RCC 7860 (cell line): ENCODE data around the gene IMMP2L.
"Not testable (repeated sequence)": the region's sequence is repeated elsewhere in the genome, so short reads cannot be mapped to it uniquely, and the experiment has no call there.

Source experiments
- DNase-seq: peaks from one replicate; pipeline ENCODE4 v3.0.0-alpha.2; 2015; ENCODE audit warnings: low spot score
- FAIRE-seq: peaks from 2 replicates; lab custom pipeline; 2012; peaks lifted over from hg19 to GRCh38; lab: Jason Lieb, UNC

The IMMP2L gene

DNA sequence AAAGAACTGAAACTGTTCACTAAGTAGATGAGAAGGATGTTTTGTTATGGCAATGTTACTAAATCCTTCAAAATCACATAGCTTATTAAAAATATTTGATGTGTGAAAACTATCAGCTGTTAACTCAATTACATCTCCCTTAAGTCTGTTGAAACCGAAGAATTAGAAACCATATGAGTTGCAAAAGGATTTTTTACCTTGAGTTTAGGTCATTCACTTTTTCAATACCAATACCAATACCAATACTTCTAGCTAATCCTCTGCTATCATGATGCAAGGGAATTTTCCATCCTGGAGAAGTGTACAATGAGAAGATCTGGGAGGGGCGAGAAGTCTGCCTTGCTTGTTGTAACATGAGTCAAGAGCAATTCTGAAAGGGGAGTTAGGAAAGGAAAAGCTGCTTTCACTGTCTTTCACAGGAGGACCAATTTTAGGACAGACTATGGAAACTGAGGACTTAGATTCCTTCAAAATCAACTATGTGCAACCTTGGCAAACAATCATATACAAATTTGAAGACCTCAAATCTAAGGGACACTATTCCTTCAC is 199.7 kb downstream of the IMMP2L start:
- DNase-seq (no peak), FAIRE-seq (no peak)

DNA sequence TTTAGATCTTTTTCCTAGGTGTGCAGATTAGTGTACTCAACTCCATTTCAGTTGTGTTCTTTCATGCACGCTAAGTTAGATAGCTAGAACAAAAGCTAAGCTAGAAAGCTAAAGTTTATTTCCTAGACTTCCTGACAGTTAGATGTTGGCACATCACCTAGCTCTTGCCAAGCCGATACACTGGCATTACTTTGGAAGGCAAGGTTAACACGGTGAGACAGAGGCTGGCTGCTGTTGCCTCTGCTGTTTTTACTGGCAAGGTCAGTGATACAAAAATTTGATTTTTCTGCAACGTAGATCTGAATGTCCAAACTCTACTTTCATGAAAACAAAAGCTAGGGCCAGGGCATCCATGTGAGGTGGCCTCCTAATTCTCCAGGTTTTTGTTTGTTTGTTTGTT is 203.4 kb downstream of the IMMP2L start:
- no peak for FAIRE-seq

DNA sequence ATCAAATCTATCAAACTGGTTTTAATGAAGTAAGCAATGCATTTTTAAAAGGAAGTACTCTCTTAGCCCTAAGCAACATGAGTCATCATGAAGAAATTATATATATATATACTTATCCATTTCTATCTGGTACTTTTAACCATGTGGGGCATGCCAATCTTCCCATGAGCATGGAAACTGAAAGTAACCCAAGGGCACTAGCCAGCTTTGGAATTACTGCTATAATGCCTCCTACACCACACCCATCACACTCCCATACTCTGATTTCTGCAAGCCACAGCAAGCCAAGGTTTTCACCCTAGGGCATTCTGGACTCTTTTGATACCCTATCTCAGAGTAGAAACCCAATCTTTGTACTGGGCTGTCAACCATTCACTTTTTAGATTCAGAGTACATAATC is 204.6 kb downstream of the IMMP2L start:
- no peak for FAIRE-seq
- no peak for DNase-seq

More for the DNA sequence above, 203.4 kb downstream of the IMMP2L start:
- no peak for DNase-seq

DNA sequence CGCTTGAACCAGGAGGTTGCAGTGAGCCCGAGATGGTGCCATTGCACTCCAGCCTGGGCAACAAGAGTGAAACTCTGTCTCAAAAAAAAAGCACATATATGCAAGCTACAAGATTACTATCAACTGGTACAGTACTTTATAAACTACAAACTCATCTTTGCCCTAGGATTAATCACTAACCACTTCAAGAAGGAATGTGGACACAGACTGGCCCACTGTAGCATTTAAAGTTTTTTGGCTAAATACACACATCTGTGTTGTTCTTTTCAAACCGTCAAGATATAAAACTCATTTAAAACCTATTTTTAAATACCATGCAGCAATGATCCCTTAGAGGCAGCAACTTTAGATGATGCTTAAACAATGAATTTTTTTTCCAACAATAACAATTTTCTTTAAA is 205.4 kb downstream of the IMMP2L start:
- DNase-seq (no peak), FAIRE-seq (no peak)

DNA sequence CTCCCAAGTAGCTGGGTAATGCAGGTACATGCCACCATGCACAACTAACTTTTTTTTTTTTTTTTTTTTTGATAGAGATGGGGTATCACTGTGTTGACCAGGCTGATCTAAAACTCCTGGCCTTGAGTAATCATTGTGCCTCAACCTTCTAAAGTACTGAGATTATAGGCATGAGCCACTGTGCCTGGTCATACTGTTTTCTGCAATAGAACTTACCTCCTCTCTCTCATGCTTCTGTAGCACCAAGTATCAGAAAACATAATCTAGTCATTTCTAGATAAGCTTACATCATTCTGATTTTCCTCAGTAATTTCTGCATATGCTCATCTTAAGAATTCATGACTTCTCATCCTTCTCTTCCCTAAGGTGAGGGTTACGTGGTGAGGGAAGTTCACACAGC is 210.0 kb downstream of the IMMP2L start:
- no peak for FAIRE-seq

DNA sequence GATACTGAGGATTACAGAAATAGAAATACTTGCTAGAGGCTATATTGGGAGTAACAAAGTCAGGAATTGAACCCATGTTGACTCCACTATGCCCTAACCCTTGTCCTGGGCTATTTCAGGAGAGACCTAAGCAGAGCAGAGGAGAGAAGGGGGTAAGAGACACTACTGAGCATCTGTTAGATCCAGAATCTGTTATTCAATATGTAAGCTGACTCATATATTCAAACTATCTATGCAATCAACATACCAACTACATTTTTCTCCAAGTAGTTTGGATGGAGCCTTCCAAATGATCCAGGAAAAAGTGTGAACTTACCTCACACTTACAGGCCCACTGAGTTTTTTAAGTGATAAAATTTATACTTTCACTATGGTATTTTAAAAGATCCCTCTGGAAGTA is 216.1 kb downstream of the IMMP2L start:
- FAIRE-seq (no peak), DNase-seq (no peak)

More for the DNA sequence above, 210.0 kb downstream of the IMMP2L start:
- DNase-seq = no peak

DNA sequence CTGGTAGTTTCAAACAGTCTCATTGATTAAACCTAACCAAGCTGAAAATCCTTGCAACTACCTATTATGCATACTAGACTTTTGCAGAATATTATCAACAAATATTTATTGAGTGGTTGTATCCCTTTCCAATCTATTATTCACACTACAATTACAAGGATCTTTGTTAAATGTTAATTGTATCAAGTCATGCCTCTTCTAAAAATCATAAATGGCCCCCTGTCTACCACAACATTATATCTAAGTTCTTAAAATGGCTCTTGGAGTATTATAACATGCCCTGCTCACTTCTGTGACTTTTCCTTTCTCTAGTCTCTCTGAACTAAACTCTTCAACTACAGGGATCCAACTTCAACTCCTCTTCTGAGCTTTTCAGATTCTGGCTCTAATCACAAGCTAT is 219.3 kb downstream of the IMMP2L start:
- DNase-seq = no peak
- FAIRE-seq = no peak

DNA sequence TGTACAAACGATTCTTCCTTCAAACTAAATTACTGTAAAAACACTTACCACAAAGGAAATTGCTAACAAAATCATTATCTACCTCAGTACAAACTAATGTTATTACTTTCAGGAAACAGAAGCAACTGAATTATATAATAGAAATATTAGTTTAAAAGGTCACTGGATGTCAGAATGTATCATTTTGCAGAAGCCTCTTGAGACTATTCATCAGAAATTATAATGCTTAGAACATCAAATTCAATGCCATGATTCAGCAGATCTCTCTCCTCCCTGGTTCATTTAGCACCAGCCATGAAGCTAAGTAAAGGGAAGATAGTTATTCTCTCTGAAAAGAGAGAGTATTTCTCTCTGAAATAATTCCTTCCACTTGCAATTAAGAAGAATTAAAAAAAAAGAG is 223.3 kb downstream of the IMMP2L start:
- DNase-seq (no peak), FAIRE-seq (no peak)

DNA sequence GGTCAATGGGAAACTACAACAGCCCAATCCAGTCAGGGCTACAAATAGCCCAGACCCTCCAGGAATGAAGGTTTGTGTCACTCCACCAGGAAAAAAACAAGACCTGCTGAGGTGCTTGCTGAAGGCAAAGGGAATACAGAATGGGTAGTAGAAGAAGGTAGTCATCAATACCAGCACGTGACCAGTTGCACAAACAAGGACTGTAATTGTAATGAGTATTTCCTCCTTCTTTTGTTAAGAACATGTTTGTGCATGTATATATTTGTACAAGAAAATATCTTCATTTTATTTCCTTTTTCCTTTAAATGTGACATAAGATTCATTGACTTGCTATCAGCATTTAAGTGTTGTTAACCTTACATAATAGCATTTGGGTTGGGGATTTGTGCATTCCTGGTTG is 229.3 kb downstream of the IMMP2L start:
- FAIRE-seq = no peak
- DNase-seq = no peak

DNA sequence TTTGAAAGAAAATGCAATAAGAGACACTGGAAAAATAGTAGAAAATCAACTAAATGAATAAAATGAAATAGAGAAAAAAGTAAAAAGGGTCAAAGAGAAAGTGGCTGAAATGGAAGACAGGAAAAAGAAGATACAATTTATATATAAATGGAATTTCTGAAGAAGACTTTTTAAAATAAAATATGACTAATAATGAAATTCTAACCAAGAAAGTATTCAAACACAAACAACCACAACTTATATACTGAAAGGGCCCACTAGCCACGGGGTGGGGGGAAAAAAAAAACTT is 232.1 kb downstream of the IMMP2L start:
- DNase-seq (no peak), FAIRE-seq (no peak)

DNA sequence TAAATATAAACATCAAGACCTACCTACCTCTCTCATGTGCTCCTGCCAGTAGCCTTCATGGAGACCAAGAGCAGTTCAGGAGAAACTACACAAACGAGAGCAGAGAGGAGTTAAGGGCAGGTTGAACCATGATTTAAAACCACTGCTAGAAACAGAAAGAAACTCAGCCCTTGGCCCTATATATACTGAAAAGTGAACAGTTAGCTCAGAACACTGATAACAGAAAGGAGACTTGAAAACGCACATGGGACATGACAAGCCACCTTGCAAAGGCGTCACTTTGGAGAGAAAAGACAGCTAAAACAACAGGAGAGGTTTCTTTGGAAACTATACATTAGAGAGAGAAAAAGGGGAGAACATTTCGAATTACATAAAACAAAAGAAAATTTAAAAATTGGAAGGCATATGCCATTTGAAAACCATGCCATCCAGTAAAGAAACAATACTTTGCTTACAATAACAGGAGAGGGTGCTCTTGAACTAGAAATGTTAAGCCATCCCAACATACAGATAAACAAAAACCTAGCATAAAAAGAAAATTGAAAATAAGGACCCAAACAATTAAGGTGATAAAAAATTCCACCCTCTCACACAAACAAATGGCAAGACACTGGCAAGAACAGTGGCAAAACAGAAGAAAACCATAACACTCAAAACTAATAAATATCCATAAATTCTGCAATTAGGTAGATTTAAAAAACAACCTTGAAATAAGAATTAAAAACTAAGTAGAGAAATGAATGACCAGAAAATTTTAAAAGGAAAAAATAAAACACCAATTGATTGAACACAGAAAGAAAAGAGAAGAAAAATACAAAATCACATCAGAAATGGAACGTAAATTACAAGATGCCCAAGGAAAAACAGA is 232.7 kb downstream of the IMMP2L start:
- FAIRE-seq (no peak), DNase-seq (no peak)

DNA sequence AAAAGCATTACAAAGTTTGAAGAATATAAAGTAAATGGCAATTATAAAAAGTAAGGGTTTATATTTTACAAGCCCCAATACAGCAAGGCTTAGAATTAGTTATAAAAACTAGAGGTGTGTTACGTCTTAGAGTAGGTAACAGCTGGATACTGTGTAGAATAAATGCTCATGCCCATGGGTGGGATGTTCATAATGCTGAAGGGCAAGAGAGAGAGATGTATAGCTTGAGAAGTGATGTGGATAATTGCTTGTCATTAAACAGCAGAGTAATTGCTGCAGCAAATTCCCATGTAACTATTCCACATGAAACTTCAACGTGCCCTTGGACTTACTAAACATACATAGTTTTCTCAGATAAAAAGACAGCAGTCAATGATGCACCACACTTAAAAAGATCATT is 233.8 kb downstream of the IMMP2L start:
- FAIRE-seq = no peak
- DNase-seq = no peak

DNA sequence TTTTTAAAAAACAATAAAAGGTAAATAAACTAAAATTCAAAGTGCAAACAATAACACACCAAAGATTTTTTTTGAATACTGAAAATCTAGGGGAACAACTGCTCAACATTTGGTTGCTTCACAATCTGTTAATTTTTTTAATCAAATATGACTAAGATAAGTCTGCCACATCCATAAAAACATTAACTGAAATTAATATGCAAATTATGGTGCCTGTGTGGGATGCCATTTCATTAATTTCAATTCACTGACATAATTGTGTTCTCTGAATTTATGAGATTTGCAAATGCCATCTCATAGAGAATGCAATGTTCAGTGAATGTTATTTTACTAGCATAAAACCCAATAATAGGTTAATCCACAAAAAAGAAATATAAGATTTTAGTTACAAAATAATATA is 237.5 kb downstream of the IMMP2L start:
- DNase-seq (no peak), FAIRE-seq (peak; percentile 62)

DNA sequence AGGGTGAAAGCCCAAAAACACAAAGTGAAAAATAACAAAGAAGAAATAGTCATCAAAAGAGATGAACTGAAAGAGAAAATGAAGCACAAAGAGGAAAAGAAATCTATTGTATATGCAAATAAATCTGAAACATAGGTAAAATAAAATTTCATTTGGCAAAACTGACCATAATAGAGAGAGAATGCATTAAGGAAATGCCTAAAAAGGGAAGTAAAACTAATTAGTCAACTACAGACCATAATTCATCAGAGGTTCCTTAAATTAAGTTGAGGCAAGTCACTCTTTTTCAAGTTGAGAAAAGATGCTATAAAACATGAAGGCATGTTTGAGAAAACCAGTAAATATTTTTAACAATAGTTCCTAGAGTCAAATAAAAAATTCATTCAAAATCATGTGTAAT is 238.1 kb downstream of the IMMP2L start:
- FAIRE-seq (no peak), DNase-seq (no peak)

DNA sequence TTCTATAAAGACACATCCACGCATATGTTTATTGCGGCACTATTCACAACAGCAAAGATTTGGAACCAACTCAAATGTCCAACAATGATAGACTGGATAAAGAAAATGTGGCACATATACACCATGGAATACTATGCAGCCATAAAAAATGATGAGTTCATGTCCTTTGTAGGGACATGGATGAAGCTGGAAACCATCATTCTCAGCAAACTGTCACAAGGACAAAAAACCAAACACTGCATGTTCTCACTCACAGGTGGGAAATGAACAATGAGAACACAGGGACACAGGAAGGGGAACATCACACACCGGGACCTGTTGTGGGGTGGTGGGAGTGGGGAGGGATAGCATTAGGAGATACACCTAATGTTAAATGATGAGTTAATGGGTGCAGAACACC is 238.6 kb downstream of the IMMP2L start:
- not testable (repeated sequence) for DNase-seq, FAIRE-seq

DNA sequence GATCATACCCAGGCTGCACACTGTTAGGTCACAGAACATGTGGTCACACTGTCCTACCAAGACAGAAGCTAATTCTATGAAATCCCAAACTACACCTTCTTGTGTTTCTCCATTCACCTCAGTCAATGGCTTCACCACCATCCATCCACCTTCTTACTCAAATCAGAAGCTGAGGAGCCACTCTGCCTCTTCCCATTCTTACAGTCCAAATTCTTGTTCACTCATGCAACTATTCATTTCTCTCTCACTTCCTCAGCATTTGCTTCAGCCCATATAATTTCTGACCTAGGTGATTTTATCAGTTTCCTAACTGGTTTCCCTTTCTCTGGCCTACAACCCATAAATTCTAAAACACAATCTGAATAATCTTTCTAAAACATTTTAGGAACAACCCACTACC is 242.2 kb downstream of the IMMP2L start:
- no peak for FAIRE-seq
- no peak for DNase-seq

DNA sequence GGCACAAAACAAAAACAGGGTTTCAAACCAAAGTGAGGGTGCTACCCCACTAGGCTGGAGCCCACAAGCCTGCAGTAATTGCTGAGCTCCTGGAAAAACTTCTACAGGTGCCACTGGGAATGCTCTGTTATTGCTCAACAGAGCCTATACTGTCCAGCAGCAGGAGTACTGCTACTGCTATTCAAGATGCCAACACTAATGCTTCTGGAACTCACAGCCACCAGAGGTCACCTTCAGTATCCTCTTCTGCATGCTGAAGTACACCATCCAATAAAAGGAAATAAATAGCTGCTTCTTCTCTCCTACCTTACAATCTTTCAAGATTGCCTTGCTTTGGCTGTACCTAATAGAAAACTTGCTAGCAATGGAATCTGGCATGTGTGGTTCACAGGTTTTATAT is 249.3 kb downstream of the IMMP2L start:
- no peak for FAIRE-seq

DNA sequence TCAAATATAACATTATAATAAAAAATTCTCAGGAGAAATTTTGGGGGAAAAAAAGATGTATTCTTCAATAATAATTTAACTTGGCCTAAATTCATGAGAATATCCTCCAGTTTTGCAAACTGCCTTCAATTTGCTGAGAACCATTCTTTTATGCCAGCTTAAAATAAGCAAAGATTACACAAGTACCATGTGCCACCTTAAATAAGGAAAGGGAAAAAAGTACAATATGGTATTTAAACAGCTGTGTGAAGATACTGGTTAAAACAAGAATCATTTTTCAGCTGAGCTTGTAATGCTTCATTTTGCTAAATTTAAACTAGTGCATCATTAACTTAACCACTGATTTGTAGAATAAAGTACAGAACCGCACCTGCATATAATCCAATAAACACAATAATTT is 253.6 kb downstream of the IMMP2L start:
- FAIRE-seq = no peak
- DNase-seq = no peak

More for the DNA sequence above, 249.3 kb downstream of the IMMP2L start:
- no peak for DNase-seq

DNA sequence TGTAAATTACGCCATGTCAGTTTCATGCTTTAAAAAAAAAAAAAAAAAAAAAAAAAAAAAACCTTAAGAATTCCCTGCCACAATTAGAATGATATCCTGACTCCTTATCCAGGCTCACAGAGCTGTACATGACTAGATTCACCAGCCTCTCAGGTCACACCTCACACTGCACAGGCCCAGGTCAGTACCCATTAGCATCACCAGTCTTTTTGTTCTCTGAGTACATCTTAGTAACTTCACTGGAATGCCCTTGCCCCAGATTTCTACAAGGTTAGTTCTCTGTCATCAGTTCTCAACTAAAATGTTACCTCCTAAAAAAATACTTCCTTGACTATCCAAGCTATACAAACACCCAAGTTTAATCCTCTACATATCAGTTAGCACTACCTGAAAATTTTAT is 260.4 kb downstream of the IMMP2L start:
- FAIRE-seq = no peak

DNA sequence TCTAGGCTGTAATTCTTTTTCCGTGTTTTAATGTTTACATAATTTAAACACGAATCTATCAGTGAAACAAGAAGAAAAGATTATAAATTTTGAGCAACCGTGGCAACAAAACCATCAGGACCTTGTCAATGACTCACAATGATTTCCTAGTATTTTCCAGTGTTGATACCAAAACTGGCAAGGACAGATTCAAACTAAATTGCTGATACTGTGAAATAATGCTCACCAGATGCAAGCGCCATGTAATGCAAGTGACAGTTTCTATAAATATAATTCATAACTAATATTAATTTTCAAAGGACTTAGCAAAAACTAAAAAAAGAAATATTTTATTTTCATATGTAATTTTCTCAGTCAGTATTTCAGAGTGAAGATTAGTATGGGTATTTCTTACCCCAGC is 267.8 kb downstream of the IMMP2L start:
- no peak for FAIRE-seq
- DNase-seq = no peak

More for the DNA sequence above, 260.4 kb downstream of the IMMP2L start:
- no peak for DNase-seq

DNA sequence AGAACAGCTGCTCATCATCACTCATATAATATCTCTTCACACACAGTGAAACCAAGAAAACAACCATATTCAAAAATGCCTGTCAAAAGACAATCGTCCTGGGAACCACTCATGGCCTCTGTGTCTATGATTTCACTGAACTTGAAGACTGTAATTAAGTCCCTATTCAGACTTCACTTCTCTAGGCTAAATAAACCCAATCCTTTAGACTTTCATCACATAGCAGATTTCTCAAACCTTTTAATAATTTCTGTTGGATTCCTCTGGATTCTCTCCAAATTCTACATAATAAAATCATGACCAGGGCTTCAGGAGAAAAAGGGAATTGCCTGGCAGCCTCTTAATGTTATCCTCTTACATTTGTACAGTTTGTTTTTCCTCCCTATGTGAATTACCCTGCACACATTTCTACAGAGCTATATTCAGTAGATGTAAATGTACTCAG is 270.2 kb downstream of the IMMP2L start:
- FAIRE-seq (no peak), DNase-seq (no peak)

DNA sequence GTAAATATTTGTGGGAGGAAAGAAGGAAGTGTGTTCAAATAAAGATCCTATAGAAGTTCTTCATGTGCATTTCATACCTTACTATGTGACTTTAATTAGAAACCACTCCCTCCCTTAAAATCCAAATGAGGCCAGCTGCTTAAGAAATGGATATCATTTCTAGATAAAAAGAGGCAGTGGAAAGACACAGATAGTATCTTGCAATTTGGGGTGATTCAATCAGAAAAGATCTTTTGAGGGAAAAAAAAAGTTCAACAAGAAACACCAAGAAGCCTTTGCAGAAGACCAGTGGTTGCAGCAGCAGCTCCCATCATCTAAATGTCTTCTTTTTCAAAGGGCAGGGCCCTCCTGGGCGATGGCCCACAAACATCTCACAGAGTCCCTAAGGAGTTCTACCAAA is 271.3 kb downstream of the IMMP2L start:
- FAIRE-seq = no peak
- no peak for DNase-seq

DNA sequence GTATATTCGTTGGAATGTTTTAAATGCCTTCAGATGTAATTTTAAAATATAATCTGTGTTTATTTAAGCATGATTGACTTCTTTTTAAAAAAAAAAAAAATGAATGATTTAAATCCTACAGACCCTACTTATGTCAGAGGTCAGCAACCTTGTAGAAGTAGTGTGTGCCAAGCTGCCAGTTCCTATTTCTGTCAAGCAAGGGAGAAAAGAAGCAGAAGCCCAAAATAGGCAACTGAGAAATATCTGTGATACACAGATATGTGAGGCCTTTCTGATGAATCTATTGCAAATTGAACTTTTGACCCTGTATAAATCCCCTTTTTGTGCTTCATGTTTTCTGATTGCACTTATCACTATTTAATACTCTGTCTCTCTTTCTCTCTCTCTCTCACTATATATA is 271.9 kb downstream of the IMMP2L start:
- FAIRE-seq (no peak), DNase-seq (no peak)
